Amniotic epithelial cell (primary cell): ENCODE data around the gene STOM.

Experiments
- DNase-seq: peaks from one replicate; pipeline ENCODE4 v3.0.0-alpha.2; 2010; ENCODE audit warnings: low read depth

STOM gene

DNA sequence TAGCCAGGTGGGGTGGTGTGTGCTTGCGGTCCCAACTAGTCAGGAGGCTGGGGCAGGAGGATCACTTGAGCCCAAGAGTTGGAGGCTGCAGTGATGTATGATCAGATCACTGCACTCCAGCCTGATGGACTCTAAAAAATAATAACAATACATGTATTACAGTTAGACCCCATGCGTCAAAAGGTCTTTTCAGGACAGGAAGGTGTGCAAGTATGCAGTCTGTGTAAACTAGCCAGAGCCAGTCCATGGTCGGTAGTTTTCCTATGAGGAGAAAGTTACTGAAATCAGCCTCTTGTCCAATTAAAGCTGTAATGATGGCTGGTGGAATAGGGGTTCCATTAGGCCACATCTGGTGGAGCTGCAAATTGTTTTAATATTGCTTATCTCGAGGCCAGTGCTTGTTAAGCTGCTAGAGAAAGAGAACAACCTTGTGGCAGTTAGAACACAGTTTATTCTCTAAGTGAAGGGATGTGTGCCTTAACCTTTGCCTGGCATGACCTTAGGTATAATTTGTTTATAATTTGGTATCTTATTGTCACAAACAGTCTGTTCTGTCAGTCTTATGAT lies 1.5 kb upstream of the STOM start:
- DNase-seq, result no peak

DNA sequence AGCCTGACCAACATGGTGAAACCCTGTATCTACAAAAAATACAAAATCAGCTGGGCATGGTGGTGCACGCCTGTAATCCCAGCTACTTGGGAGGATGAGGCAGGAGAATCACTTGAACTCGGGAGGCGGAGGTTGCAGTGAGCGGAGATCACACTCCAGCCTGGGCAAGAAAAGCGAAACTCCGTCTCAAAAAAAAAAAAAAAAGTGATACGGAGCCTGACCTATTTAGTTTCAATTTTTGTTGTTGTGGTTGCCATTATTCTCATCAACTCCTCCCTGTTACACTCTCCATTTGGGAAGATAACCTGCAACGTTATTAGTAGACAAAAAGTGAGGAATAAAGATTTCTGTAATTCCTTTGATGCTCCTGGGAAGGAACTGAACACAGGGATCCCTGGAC lies 1.3 kb downstream of the STOM start:
- DNase-seq, result no peak

DNA sequence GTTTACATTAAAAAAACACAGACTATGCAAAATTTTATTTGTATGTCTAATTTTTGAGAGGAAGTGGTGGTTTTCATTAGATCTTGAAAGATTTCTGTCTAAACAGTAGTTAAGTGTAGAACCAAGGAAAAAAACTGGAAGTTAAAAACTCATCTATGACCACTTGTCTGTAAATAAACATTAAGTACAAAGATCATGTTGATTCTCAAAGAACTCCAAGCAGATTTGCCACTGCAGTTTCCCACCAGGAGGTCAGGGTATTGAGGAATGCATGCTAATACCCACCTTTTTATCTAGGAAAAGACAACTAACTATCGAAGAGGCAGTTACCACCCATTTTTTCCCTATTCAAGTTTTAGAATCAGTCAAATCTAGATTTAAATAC lies 1.9 kb downstream of the STOM start:
- DNase-seq, result no peak

DNA sequence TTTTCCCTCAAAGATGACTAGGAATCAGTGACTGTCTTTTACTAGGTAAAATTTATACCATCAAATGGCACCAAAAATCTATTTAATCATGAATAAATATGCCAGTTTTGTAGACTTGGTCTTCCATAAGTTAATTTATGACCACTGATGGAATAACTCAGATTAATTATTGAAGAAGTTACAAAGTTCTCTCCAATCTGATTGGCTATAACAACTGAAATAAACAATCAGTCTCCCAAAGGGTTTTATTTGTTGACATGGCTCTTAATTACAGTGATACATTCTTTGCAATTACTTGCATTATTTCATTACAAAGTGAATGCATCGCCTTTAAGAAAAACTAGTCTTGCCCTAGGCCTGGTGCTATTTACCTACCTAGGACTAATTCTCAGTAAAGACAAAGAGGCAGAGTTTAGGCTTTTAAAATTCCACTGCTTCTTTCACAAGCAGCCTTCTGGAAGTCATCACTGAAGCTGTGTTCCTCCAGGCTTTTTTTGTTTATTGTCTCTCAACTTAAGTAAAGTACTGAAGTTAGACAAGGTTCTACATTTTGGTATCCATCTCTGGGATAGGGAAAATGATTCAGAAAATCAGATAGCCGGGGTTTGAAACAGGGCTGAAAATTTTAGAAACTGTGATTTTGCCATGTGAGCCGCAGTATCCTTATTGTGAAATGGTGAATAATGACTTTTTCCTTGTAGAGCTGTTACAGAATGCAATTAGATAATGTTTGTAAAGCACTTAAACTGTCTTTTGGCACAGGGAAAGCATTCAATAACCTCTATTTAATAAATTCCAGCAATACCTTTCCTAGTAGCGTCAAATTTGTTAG lies 2.5 kb downstream of the STOM start:
- DNase-seq, result peak; percentile 57

DNA sequence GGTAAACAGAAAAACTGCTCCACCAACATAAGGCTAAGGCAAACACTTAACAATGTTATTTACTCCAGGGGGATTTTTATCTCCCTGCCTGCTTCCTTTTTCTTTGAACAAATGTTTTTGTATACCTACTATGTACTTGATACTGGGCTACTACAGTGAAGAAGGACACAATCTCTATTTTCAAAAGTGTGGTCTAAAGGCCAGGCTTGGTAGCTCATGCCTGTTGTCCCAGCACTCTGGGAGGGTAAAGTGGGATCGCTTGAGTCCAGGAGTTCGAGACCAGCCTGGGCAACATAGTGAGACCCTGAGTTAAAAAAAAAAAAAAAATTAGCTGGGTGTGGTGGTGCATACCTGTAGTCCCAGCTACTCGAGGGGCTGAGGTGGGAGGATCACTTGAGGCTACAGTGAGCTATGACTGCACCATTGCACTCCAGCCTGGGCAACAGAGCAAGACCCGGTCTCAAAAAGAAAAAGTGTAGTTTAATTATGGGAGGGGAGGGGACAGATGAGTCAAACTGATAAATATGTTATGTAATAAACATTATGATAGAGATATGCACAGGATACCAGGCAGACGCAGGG lies 3.3 kb downstream of the STOM start:
- DNase-seq, result no peak

DNA sequence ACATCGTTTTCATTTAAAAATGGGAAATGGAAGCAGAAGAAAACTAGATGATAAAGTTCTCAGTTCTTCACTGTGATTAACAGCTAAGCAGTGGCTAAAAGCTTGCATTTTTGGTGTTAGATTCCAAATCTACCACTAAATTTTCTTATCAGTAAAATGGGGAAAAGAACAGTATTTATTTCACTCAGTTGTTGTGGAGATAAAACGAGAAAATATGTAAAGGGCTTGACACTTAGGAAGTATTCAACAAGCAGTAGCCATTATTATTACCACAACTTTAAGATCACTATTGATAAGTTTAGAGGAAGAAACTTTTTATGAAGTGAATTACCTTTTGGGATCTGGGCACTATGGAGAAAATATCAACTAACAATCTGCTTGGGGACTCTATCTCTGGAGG lies 4.5 kb downstream of the STOM start:
- no peak for DNase-seq

DNA sequence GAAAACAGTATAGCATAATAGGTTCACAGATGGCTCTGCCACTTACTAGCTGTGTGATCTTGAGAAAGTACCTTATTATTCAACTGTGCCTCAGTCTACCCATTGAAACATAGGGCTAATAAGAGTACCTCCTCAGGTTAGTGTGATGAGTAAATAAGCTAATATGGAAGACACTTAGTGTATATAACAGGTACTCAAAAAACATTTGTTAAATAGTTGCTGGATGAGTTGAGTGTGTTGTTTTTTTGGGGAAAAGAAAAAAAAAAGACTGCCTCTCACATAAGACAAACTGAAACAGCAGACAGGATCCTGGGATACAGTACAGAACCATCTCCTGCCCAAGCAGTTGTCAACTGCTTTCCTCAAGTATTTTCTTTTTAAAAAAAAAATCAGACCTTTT lies 5.2 kb downstream of the STOM start:
- DNase-seq, result no peak

DNA sequence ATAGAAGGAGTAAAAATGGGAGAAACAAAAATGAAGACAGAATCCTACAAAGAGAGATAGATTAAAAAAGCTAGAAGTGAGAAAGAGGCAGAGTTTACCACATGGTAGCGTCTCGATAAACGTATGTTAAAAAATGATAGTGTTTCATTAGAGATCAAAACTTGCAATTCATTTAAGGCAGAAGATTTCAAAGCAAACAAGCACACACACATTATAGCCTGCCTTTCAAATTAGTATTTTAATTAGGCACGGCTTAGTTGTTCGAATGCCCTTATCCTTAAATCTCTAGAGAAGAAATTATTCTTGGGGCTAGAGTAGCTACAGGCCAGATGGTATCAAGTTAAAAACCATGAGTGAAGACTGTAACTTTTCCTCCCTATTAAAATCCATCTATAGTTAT lies 6.0 kb downstream of the STOM start:
- no peak for DNase-seq

DNA sequence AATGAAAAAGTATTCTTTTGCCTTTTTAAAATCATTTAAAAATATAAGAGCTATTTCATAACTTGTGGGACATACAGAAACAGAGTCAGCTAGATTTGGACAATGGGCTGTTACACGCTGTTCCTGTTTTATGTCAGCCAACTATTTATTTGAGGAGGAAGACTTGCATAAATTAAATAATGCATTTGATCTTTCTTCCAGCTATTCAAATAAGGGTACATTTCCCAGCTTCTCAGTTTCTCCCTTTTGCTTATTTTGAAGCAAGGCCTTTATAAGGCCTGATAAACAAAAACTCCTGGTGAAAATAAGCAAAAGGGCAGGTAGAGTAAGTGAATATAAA lies 6.5 kb downstream of the STOM start:
- no peak for DNase-seq

DNA sequence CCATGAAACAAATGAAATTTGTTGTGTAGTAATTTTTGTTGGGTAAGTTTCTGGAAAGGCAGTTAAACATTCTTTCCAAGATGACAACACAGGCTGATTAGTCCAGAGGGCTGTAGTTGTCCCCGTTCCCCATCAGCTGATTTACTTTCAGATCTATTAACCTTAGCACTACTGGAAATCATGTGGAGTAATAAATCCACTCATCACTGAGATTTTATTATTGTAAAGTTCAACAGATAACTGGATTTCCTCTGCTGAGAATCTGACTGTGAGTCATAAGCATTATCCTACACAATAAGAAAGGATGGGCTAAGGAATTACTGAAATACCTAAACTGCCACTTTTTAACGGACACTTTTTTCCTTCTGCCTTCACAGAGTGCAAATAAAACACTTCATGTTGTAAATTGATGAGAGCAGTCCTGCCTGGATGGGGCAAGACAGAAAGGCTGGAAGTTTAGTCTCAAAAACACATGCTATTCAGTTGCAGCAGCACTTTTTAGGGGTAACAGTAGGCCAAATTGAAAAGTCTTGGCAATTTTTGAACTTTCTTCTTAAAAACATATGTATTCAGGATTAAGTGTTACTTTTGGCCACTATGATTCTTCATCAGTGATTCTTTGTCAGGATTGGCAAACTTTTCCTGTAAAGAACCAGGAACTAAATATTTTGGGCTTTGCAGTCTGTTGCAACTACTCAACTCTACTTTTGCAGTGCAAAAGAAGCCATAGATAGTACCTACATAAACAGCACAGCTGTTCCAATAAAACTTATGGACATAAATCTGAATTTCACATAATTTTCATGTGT lies 7.0 kb downstream of the STOM start:
- peak; percentile 71 for DNase-seq

DNA sequence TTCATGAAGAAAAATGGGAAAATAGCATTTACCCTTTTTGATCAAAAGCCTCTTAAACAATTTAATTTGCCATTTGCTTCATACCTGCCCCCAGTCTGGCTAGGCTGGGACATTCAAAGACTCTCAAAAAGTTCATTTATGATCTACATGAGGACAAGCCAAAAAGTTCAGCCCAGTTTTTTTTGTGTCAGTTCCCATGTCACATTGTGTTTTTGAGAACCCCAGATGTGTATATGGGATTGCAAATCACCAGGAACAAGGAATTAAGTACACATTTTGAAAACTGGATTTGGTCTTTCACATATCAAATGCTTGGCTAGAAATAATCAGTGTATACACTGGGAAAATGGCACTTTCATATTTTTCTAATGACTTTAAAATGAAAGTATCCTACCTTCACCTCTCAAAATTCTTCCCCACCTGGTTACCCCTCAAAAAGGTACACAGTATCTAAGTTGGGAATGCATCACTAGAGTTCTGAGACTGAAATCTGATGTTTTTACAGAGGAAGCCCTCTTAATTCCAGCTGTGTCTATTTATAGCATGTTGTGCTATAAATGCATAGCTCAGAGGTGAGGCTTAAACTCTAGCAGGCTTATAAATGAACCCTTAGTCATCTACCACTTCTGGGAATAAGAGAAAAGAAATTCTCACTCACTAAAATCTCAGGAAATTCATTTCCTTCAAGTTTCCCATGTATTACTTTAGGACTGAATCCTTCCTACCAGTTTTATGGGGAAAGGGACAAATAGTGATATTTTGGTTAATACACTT lies 9.3 kb downstream of the STOM start:
- DNase-seq, result peak; percentile 84

DNA sequence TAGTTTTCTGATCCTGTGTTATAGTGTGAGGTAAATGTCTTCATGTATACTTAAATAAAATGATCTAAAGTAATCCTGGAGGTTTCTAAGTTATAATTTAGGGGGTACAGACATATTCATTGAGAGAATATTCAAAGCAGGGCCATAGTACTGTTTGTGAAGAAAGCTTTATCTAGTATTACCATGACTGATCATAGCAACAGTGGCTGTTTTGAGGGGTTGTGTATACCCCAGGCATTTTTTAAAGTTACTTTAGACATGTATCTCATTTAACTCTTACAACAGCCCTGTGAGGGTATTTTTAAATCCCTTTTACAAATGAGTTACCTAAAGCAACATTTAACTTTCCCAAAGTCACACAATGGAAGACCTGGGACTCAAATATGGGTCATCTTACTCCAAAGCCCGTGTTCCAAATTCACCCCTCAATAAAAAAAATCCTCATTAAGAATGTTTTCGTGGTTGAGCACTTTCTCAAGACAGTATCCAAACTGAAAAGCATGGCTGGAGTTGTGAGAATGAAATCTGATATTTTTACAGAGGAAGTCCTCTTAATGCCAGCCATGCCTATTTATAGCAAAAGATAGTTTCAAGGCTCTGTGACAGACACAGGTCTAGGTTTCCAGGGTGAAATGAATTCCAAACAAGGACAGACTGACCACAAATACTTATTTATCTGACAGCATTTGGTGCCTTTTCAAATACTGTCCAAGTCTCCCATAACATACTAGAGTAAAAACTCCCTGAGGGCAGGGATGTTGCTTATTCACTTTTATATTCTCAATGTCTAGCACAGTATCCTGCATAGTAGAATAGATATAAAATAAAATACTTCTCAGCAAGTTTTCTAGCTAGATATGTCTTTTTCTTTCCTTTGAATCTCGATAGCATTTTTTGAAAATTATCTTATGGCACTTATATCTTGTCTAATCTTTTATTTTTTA lies 10.4 kb downstream of the STOM start:
- DNase-seq, result no peak

DNA sequence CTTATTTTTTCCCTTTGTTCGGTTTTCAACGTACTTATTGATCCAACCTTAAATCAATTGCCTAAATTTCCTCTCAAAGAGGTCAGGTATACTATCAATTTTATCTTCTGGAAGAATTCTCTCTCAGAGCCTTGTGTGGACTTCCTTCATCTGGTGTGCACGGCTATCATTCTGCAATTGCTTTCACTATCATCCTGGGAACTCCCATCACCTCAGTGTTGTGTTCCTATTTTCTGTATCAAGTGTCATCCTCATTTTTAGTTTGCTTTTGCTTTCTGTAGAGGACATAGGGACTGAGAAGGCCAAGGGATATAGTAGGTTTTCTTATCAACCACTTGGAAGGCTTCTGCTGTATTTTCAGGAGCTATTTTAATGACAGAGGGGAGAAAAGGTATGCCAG lies 11.3 kb downstream of the STOM start:
- no peak for DNase-seq

DNA sequence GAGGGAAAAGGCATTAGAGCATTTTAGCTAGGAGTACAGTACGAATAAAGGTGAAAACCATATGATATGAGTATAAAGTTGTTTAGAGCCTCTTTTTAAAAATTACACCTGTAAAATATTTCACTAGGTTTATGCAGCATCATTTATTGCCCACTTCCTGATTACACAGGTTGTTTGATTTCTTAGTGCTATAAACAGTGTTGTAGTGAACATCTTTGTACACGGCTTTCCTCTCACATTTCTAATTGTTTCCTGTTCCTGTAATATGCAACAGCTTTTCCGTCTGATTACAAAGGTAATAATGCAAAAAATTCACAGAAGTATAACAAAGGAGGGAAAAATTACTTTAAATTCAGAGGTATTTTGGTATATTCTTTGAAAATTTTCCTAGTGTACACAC lies 13.0 kb downstream of the STOM start:
- DNase-seq, result no peak

DNA sequence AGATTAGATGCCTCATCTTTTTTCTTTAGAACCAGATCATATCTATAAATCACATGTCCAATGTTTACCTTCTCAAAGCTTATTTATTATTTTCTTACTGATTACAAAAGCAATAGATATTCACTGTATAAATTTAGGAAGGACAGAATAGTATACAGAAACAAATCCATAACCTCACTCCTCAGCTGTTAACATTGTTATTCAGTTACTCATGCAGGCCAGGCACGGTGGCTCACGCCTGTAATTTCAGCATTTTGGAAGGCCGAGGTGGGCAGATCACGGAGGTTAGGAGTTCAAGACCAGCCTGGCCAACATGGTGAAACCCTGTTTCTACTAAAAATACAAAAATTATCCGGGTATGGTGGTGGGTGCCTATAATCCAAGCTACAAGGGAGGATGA lies 15.3 kb downstream of the STOM start:
- DNase-seq, result no peak

DNA sequence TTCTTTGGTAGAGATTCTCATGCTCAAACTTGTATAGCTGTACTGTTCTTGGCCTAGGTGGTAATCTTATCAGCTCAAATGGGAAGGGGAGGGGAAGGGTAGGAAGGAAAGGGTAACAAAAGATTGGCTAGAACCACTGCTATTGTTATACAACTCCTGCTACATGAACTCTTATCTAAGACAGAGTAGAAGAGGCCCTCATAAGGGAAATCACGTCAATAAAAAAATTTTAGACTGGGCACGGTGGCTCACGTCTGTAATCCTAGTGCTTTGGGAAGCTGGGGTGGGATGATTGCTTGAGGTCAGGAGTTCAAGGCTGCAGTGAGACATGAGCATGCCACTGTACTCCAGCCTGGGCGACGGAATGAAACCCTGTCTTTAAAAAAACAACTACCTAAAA lies 15.9 kb downstream of the STOM start:
- DNase-seq, result no peak

DNA sequence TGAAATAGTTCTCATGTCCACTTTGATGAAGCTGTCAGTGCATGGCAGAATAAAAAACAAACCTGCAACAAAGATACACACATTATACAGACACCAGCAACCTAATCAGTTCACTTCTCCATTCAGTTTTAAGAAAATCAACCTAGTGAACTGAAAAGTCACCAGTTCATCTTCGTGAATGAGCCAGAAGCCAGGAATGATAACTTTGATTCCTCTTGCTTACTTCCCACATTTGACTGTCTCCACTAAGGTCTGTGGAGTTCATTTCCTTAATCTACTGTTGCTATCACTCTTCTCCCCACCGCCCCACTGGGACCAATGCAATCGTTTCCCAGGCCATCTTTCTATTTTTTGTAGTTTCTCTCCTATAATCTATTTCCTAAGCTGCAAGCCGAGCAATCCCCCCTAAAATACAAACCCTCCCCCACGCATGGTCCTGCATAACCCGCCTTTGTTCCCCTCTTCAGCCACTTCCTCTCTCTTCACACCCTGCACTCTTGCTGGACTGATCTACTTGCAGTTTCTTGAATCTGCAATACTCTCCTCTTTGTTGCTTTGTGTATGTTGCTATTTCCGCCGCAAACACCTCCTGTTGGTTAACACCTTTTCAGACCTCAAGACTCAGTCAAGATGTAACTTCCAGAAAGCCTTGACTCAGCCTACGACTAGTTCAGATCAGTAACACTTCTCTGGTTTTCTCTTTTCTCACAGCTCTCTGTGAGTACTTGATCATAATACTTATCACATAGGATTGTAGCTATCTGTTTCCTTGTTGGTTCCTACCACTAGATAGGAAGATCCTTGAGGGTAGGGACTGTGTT lies 16.6 kb downstream of the STOM start:
- no peak for DNase-seq

DNA sequence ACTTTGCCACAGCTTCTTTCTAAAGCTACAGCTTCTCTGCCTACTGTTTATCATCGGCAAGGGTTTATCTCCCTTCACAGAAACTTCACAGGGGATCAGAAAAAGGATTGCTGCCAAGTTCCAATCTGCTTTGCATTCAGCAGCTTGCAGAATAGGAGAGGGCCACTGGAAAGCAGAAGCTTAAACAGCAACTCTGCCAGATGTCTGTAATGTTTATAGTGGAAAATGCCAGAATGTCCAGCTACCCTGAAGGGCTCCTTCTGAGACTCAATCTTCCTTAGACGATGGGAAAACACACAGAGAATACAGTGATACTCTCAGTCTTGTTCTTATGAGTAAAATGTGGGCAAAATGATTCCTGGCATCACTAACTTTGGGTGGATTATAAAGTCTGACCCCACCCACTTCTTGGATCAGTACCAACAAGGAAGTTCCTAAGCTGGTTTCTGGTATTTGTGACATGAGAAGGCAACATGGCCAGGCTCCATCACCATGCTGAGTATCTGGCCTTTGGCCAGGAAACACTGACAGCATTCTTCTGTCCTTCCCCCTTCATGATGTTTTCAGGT lies 19.0 kb downstream of the STOM start:
- DNase-seq, result peak; percentile 89

DNA sequence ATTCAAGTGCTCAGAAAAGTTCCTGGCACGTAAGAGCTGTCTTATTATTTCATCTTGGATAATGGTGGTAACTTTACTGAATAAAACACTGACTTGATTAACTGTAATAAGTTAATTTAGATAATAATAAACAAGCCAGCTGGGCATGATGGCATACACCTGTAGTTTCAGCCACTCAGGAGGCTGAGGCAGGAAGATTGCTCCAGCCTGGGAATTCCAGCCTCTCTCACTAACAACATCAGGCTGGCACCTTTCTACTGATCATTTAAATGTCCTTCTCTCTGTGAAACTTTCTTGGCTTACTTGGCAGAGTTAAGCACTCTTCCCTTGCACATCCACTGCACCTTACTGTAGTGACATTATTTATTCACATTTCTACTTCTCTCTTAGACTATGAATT lies 20.0 kb downstream of the STOM start:
- no peak for DNase-seq

DNA sequence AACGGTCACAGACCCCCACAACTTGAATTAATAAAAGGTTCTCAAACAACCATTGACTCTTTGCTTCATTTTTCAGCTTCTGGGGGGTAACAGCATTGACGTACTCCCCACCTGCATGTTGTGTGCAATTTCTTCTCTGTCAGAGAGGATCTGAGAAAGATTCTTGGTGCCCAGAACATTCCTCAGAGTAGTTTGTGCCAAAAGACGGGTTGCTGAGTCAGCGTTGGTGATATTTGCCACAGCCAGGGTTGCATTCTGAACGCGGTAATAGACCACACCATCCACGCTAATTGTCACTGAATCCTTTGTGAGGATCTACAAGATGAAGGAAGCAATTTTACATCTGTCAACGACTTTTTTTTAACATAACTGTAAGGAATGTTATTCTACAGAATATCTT lies 21.0 kb downstream of the STOM start:
- peak; percentile 64 for DNase-seq
